AG04450 (cell line): Measurements from ENCODE around the gene FHIT. TPM values are rescaled to one million over a fixed set of nuclear protein-coding genes. Genes with fewer than 3 reads are reported as not detected.

Source experiments
- CTCF ChIA-PET: fragments of 300-600, 350-600 bp; formaldehyde crosslinking; extraction: SDS; loops from one replicate; lab custom pipeline; 2022; ENCODE audit warnings: antibody characterized with exemption, inconsistent platforms; lab: Charles Lee
- POLR2A ChIA-PET: fragments of 350-600 bp; formaldehyde crosslinking; extraction: SDS; loops from one replicate; lab custom pipeline; 2021; ENCODE audit warnings: antibody characterized with exemption, inconsistent platforms; lab: Yijun Ruan, JAX
- DNase-seq: peaks from one replicate; pipeline ENCODE4 v3.0.0-alpha.2; 2011; ENCODE audit warnings: low read depth, low spot score
- H3K27ac ChIP-seq: one replicate; pipeline ENCODE4 v1.5.1; 2012; ENCODE audit warnings: low read depth, low read length, control low read depth
- H3K27me3 ChIP-seq: one replicate; pipeline ENCODE4 v1.6.0; 2012; ENCODE audit warnings: low read length; ENCODE audit not compliant: control insufficient read depth, insufficient read depth
- H3K4me3 ChIP-seq: 2 replicates; pipeline ENCODE4 v1.5.1; 2011; ENCODE audit warnings: mild to moderate bottlenecking, low read depth, low read length, control low read depth
- H3K9me3 ChIP-seq: 2 replicates; pipeline ENCODE4 v1.5.1; 2012; ENCODE audit warnings: low read length; ENCODE audit not compliant: control insufficient read depth, insufficient read depth
- polyA plus RNA-seq: library from polyadenylated mRNA; depleted of rRNA; stranded (reverse); fragments of >200 nt; gene quantifications from 2 replicates; pipeline ENCODE4 v1.2.3, GENCODE V29; 2011
- TF ChIP-seq, protein P1 (sequence below): IDR thresholded peaks from 2 replicates; pipeline ENCODE4 v1.5.1; 2011; ENCODE audit warnings: low read depth, low read length, control low read depth, inconsistent platforms

Gene FHIT
- polyA plus RNA-seq, 1 experiment, result 0.17 TPM

DNA sequence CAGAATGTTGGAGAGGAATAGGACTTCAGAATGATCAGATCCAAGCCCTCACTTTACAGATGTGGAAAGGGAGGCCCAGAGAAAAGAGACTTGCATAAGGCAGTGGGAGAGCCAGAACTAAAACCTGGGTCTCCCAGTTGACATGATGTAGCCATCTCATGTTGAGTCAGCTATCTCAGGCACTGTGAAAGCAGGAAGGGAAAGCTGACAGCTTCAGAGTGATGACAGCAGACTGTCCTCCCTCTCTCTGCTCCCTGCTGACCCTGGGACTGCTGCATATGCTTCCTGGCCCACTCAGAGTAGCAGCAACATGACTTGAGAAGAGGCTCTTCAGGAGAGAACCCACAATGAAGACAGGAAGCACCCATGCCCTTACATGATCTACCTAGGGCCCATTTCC is 14.7 kb downstream of the FHIT start:
- Histone ChIP-seq H3K4me3 (no peak overlapping the region), H3K27ac (no peak overlapping the region), H3K9me3 (no peaks in the 10 kb centered on the region), H3K27me3 (no peaks in the 10 kb centered on the region)
- TF ChIP-seq, protein P1, sequence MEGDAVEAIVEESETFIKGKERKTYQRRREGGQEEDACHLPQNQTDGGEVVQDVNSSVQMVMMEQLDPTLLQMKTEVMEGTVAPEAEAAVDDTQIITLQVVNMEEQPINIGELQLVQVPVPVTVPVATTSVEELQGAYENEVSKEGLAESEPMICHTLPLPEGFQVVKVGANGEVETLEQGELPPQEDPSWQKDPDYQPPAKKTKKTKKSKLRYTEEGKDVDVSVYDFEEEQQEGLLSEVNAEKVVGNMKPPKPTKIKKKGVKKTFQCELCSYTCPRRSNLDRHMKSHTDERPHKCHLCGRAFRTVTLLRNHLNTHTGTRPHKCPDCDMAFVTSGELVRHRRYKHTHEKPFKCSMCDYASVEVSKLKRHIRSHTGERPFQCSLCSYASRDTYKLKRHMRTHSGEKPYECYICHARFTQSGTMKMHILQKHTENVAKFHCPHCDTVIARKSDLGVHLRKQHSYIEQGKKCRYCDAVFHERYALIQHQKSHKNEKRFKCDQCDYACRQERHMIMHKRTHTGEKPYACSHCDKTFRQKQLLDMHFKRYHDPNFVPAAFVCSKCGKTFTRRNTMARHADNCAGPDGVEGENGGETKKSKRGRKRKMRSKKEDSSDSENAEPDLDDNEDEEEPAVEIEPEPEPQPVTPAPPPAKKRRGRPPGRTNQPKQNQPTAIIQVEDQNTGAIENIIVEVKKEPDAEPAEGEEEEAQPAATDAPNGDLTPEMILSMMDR, result no peak
- CTCF ChIA-PET, result interaction anchor here (0.6 kb wide), 1 partner anchor 9 kb away, joined by 5 read pairs; no protein-coding TSS in a partner anchor
- no peak for DNase-seq
- POLR2A ChIA-PET, result no interaction called here

DNA sequence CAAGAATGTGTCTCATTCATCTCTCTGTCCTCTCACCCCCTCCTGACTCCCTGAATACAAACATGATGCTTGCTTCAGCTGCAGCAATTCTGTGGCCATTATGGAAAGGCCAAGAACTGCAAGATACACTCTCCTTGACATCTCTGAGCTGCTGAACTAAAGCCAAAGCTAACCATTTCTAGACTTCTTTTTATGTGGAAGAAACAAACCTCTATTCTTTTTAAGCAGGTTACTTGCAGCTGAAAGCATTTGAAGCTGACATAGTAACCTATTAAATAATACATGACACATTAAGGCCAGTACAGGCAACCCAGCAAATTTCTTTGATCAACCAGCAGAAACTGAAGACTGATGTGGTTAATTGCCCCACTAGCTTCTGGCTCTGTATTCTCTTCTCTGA is 17.5 kb downstream of the FHIT start:
- POLR2A ChIA-PET, result no interaction called here
- no peak for DNase-seq
- Histone ChIP-seq H3K4me3 (no peak overlapping the region), H3K27ac (no peak overlapping the region), H3K9me3 (no peaks in the 10 kb centered on the region), H3K27me3 (no peaks in the 10 kb centered on the region)
- TF ChIP-seq, protein P1, result no peak
- CTCF ChIA-PET, result no interaction called here

DNA sequence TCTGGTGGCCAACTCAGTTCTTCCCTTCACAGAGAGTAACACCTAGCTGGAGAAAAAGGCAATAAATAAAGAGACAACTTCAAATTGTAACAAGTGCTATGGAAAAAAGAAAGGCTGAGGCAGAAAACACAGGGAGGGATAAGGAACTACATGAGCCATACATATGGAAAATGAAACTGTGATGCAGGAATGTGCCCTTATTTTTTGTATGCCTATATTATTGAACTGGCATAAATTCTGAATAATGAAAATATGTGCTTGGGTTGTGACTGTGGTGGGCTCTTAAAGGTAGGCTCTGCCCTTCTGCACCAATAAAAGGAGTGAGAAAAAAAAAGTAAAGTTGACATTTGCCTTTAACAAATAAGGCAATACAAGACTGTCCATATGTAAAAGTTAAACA is 19.6 kb downstream of the FHIT start:
- ChIA-PET CTCF (no interaction called here), POLR2A (no interaction called here)
- H3K27me3 ChIP-seq, result no peaks in the 10 kb centered on the region
- H3K4me3 ChIP-seq, result no peak overlapping the region
- TF ChIP-seq, protein P1, result no peak
- no peak overlapping the region for H3K27ac ChIP-seq
- no peak for DNase-seq
- no peaks in the 10 kb centered on the region for H3K9me3 ChIP-seq

DNA sequence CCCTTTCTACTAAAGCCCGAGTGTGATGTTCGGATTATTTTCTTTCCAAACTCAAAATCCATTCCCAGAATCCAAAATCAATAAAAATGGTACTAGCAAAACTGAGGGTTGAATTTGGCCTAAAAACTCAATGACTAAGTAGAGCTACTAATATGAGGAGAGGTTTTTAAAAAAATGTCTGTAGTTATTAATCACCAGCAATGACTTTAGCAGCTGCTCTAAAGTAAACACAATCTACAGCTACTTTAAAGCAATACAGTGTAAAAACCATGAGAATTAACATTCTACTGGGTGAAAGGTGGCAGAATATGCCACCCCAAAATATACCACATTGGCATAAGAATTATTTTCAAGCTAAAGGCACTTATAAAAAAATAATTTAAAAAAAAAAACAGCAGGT is 23.5 kb downstream of the FHIT start:
- H3K27ac ChIP-seq, result no peak overlapping the region
- POLR2A ChIA-PET, result no interaction called here
- DNase-seq, result no peak
- CTCF ChIA-PET, result interaction anchor here (0.6 kb wide), 1 partner anchor 9 kb away, joined by 5 read pairs; no protein-coding TSS in a partner anchor
- H3K9me3 ChIP-seq, result no peaks in the 10 kb centered on the region
- TF ChIP-seq, protein P1, result no peak
- H3K4me3 ChIP-seq, result no peak overlapping the region
- no peaks in the 10 kb centered on the region for H3K27me3 ChIP-seq

DNA sequence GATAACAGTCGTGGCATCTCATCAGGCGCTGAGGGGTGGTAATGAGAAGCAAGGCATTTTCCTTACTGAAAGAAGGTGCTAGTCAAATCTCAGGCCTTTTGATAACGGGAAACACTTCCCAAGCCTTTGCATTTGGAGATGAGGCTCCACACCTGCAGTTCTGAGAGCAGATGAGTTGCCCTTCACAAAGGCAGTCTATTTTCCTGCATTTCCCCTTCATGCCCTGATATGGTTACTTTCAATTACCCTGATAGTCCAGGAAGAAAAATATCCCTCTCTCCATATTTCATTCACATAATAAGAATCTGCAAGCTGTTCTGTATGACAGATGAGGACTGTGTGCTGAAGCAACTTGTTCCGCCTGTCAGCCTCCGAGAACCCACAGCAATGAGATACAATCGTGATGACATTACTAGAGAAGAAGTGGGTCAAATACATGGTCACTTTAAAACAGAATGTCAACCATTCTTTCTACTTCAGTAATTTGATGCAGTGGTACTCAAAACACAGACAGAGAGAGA is 25.0 kb downstream of the FHIT start:
- Histone ChIP-seq H3K4me3 (no peak overlapping the region), H3K27me3 (no peaks in the 10 kb centered on the region), H3K27ac (no peak overlapping the region), H3K9me3 (no peaks in the 10 kb centered on the region; the same call in 1 of the 2 replicates)
- POLR2A ChIA-PET, result no interaction called here
- TF ChIP-seq, protein P1, result no peak
- CTCF ChIA-PET, result no interaction called here
- DNase-seq, result no peak
